GM19397 (cell line): Measurements from ENCODE around the gene NUDT3.
"Not testable (repeated sequence)": the region's sequence is repeated elsewhere in the genome, so short reads cannot be mapped to it uniquely, and the experiment has no call there.

ENCODE experiments used
- ATAC-seq: cut with Tn5 transposase; IDR thresholded peaks from one replicate; pipeline ENCODE4 v1.9.1; 2021; ENCODE audit warnings: mild to moderate bottlenecking, moderate library complexity; ENCODE audit not compliant: unreplicated experiment

Gene NUDT3

DNA sequence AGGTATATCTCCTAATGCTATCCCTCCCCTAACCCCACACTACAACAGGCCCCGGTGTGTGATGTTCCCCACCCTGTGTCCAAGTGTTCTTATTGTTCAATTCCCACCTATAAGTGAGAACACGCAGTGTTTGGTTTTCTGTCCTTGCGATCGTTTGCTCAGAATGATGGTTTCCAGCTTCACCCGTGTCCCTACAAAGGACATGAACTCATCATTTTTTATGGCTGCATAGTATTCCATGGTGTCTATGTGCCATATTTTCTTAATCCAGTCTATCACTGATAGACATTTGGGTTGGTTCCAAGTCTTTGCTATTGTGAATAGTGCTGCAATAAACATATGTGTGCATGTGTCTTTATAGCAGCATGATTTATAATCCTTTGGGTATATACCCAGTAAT, 20.6 kb downstream of the NUDT3 start:
- ATAC-seq = not testable (repeated sequence)

DNA sequence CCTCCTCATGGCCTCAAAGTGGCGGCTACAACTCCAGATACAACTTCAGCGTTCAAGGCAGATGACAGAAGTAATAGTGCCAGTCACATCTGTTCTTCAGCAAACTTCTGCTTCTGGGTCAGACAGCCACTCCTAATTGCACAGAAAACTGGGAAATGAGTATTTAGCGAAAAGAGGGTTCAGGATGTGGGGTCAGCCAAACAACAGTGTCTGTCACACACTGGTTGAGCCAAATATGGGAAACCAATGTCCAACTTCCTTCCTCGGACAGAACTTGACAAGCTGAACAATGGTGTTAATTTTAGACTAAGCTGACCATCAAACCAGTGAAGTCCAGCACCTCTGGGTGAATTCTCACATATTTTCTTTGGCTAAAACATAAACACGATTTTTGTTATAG, 22.1 kb downstream of the NUDT3 start:
- ATAC-seq = no peak

- ATAC-seq = no peak
Measured at GRCh38 chr6:34369385-34369784, 23.1 kb downstream of the NUDT3 start.

- no peak for ATAC-seq
Measured at GRCh38 chr6:34366639-34366921, 25.9 kb downstream of the NUDT3 start.

- not testable (repeated sequence) for ATAC-seq
Measured at GRCh38 chr6:34365781-34366638, 26.5 kb downstream of the NUDT3 start.

DNA sequence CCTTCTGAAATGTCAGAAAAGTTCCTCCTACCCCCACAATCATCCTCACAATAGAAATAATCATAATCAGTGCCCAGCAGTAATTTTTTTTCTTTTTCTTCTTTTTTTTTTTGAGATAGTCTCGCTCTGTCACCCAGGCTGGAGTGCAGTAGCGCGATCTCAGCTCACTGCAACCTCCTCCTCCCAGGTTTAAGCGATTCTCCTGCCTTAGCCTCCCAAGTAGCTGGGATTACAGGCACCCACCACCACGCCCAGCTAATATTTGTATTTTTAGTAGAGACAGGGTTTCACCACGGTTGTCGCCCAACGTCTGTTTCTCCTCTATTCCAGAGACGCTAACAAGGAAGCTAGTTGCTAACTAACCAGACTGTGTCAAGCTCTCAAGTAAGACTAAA, 28.8 kb downstream of the NUDT3 start:
- ATAC-seq = not testable (repeated sequence)

DNA sequence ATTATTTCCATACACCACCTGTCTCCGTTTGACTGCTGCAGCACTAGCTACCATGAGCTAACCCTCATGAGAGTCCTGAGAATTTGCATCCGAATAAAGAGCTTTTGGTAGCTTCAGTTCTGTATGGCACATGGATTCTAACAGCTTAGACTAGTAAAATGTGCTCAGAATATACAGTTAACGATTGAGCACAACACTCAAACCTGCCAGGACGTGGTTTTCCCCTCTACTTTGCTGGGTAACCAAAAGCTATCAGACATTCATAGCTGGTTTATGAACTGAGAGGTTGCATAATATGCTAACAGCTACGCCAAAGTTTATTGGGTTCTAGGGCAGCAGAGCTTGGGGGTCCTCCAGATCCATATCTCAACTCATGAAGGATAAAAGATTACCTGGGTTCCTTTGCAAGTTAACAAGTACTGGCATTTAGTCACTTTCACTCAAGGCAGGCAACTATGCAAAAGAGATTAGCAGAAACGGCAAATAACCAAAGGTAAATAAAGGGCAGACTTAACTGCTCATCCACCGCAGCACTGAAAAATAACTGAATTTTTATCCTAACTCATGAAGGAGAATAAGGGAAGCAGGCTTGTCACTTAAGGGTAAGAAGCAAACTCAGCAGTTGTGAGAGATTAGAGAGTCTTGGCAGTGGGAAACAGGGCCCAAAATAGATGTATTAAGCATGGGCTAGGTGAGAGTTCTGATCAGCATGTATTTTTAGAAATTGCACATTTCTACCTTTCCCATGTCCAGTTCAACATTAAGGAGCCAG, 29.4 kb downstream of the NUDT3 start:
- no peak for ATAC-seq

DNA sequence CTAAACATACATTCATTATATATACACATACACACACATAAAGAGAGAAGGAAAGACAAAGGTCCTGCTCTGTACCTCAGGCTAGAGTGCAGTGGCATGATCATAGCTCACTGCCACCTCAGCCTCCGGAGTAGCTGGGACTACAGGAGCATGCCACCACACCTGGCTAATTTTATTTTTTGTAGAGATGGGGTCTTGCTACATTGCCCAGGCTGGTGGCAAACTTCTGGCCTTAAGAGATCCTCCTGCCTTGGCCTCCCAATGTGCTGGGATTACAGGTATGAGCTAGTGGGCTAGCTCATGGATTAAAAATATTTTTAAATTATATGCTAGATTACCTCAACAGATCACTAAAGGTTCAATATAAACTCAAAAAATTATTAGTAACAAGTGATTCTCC, 30.3 kb downstream of the NUDT3 start:
- no peak for ATAC-seq

GRCh38 chr6:34360556-34360955, 31.9 kb downstream of the NUDT3 start:
- ATAC-seq = no peak

DNA sequence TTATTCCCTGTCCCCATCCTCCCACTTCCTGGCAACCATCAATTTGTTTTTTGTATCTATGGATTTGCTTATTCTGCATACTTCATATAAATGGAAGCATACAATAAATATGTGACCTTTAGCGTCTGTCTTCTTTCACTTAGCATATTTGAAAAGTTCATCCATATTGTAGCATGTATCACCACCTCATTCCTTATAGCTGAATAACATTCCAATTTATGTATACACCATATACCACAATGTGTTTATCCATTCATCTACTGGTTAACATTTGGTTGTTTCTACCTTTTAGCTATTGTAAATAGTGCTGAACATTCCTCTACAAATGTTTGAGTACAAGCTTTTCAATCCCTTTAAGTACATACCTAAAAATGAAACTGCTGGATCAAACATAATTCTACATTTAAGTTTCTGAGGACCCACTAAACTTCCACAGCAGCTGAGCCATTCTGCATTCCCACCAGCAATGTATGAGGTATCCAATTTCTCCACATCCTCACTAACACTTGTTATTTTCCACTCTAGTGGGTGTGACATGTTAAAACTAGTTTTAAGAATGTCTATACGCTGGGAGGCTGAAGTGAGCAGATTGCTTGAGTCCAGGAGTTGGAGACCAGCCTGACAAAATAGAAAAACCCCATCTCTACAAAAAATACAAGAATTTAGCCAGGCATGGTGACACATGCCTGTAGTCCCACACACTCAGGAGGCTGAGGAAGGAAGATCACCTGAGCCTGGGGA, 32.9 kb downstream of the NUDT3 start:
- ATAC-seq = no peak

DNA sequence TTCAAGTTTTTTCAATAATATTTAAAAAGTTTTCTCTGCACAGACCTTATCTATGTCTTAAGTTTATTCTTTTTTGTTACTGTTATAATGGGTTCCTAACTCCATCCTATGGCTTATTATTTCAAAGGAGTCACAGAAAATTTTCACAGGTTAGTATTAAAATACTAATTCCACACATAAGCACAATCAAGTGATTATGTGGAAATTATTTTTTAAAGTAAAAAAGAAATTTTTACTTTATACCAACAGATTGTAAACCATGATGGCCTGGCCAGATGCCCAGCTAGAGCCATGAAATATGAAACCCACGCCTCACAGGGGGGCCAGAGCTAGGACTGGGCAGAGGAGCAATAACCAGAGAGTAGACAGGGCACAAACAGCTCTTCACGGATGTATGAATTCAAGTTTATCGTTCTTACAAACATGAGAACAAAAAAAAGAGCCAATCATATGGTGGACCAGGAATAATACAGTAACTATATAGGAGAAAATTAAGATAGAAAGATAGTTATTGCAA, 34.0 kb downstream of the NUDT3 start:
- no peak for ATAC-seq

DNA sequence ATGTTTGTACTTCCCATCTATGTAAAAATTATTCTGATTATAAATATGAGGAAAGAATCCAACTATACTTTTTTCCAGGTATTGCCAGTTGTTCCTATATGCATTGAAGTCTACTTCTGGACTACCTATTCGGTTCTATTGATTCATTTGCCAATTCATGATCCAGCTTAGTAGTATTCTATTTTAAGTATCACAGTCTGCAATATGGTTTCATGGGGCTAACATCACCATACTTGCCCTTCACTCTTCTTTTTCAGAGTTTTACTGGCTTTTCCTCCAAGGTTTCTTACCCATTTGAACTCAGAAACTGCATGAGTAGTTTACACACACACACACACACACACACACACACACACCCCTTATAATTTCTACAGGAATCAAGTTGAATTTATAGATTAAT, 34.5 kb downstream of the NUDT3 start:
- no peak for ATAC-seq

DNA sequence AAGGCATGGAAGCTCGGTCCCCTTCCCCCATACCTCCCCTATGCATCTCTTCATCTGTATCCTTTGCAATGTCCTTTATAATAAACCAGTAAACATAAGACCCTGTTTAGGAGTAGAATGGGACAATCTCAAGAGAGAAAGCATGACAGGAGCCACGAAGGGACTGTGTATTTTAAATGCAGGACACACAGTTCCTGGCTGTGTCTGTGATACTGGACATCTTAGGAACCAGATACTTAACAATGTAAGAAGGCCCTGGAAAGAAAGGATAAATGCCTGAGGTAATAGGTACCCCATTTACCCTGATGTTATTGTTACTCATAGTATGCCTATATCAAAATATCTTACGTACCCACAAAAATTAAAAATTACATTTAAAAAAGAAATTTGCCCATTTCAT, 36.6 kb downstream of the NUDT3 start:
- no peak for ATAC-seq

DNA sequence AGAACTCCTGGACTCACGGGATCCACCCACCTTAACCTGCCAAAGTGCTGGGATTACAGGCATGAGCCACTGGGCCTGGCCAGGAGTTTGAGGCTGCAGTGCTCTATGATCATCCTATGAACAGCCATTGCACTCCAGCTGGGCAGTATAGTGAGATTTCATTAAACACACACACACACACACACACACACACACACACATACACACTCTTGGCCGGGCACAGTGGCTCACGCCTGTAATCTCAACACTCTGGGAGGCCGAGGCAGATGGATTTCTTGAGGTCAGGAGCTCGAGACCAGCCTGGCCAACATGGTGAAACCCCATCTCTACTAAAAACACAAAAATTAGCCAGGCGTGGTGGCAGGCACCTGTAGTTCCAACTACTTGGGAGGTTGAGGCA, 38.2 kb downstream of the NUDT3 start:
- not testable (repeated sequence) for ATAC-seq

DNA sequence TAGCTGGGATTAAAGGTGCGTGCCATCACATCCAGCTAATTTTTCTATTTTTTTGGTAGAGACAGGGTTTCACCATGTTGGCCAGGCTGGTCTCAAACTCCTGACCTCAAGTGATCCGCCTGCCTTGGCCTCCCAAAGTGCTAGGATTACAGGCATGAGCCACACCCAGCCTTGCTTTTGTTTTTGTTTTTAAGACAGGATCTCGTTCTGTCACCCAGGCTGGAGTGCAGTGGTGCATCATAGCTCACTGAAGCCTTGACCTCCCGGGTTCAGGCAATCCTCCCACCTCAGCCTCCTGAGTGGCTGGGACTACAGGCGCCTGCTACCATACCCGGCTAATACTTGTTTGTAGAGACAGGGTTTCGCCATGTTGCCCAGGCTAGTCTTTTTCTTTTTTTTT, 38.9 kb downstream of the NUDT3 start:
- ATAC-seq = not testable (repeated sequence)

GRCh38 chr6:34352305-34352937, 40.0 kb downstream of the NUDT3 start:
- no peak for ATAC-seq

- ATAC-seq = no peak
Measured at GRCh38 chr6:34350934-34351217, 41.6 kb downstream of the NUDT3 start.

GRCh38 chr6:34350137-34350933, 42.1 kb downstream of the NUDT3 start:
- no peak for ATAC-seq

DNA sequence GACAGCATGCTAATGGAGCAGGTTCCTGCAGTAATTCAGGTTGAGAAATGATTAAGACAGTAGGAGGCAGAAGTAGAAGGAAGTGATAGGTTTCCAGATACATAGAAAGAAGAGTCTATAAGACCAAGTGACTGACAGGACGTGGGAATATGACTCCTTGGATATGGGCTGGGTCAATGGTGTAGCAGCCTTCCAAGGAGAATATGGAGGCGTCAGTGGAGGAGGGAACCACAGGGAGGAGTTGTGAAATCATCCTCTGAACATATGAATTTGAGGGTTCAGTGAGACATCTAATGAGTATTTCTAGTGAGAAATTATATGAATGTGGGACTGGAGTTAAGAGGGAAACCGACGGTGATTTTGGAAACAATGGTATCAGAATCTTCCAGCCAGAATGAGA, 43.3 kb downstream of the NUDT3 start:
- no peak for ATAC-seq

GRCh38 chr6:34347303-34347702, 45.2 kb downstream of the NUDT3 start:
- ATAC-seq = no peak
